ENCODE results near the gene CARMIL3. TPM values are rescaled to one million over a fixed set of nuclear protein-coding genes. Genes with fewer than 3 reads are reported as not detected.

The CARMIL3 gene
- total and polyA plus RNA-seq, 8 donors, result 1.0 to 2.3 (median 1.4) TPM

DNA sequence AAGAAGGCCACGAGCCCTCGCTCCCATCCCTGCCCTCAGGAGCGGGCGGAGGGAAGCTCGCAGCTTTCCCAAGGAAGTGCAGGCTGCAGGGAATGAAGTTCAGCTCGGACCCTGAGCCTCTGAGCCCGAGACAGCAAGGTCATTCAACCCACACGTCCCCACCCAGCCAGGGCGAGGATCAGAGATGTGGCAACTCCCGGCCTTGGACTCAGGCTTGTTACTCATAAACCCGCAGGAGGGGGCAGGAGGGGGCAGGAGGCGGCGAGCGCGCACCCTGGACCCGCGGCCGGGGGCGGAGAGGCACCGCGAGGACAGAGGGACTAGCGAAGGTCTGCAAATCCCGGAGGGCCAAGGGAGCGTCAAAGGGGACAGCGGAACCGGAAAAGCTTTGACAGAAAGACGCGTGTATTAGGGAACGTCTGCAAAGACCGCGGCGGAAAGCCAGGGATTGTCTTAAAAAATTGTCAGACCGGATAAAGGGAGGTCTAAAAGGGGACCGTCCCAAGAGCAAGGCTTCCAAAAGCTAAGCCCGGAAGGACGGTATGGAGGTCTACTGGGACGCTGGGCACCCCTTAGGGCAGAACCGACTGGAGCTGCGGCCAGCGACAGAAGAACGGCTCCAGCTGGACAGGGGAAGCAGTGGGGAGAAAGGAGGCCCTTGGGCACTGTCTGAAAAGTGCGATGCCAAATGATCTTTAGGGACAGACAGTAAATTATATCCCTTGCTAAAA is 62.2 kb downstream of the CARMIL3 start:
- H3K4me3 ChIP-seq, result peak overlapping the region; percentile 60 to 88
- TF ChIP-seq, protein P1, sequence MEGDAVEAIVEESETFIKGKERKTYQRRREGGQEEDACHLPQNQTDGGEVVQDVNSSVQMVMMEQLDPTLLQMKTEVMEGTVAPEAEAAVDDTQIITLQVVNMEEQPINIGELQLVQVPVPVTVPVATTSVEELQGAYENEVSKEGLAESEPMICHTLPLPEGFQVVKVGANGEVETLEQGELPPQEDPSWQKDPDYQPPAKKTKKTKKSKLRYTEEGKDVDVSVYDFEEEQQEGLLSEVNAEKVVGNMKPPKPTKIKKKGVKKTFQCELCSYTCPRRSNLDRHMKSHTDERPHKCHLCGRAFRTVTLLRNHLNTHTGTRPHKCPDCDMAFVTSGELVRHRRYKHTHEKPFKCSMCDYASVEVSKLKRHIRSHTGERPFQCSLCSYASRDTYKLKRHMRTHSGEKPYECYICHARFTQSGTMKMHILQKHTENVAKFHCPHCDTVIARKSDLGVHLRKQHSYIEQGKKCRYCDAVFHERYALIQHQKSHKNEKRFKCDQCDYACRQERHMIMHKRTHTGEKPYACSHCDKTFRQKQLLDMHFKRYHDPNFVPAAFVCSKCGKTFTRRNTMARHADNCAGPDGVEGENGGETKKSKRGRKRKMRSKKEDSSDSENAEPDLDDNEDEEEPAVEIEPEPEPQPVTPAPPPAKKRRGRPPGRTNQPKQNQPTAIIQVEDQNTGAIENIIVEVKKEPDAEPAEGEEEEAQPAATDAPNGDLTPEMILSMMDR (IDR thresholded peaks at IDR 0.05), result no peak
- intact Hi-C loops (cut with DNase I), result no loop called here
- no peaks in the 10 kb centered on the region for H3K27me3 ChIP-seq
- DNase-seq, result peak in 3 of 4 donors; percentile 89 to 94 (median 90)
- peaks cover 0 to 21% of the 10 kb centered on the region in 2 donors for H3K36me3 ChIP-seq
- H3K4me1 ChIP-seq, result peaks cover 6 to 35% of the 10 kb centered on the region in 2 donors
- peak overlapping the region; percentile 99 to 100 for H3K27ac ChIP-seq
- peak; percentile 42 for ATAC-seq
- no peaks in the 10 kb centered on the region for H3K9me3 ChIP-seq

DNA sequence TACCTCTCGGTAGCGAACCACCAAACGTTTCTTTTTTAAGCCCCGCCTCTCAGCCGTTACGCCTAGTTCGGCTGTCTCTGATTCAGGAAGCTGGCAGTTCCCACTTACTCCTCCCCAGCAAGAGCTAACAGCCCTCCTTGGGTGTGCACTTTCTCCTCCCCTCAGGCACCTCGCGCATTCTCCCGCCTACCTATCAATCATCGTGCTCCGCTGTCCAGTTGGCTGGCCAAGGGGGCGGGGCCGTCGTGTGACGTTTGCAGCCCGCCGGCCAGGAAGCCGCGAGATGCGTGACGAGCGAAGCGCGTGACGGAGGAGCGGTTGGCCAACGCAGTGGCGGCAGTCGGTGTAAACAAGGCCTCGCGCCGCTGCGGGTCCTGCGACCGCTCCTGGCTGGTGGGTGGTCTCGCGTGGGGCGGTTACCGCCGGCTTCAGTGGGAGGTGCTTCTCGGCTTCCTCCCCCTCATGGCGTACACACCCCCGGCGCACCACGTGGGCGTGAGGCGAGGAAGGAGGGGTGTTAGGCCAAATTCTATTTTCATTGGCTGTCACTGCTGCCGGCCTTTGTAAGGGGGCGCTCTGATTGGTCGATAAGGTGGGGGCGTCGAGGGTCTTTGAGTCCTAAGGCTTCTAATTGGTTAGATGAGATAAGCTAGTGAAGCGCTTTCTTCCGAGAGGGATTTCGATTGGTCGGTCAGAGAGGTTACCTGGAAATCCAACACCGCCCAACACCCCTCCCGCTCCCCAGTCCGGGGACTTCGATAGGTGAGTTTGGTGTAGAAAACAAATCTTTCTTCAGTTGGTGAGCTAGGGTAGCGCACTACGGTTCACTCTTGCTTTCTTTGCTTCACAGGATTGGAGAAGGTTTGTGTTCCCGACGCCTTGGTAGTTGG is 63.0 kb downstream of the CARMIL3 start, which contains the start of the genes DCAF11 and NRL:
TSS of gene DCAF11 (plus strand) at position 246 of the 890 bp plus-strand sequence. CDS start 818 bp downstream, outside the sequence.
TSS of gene NRL (minus strand) at position 418 of the 890 bp plus-strand sequence. CDS start 32,101 bp downstream, outside the sequence.
- intact Hi-C loops (cut with DNase I), result no loop called here
- no peaks in the 10 kb centered on the region for H3K27me3 ChIP-seq
- TF ChIP-seq, protein P1 (IDR thresholded peaks at IDR 0.05), result no peak
- ATAC-seq (peak; percentile 93), DNase-seq (peak; percentile 97 to 100 (median 99))
- H3K4me1 ChIP-seq, result peaks cover 6 to 30% of the 10 kb centered on the region in 2 donors
- peak within 1 kb of the TSS; percentile 60 to 88 for H3K4me3 ChIP-seq
- peak within 1 kb of the TSS; percentile 99 to 100 for H3K27ac ChIP-seq
- peaks cover 0 to 29% of the 10 kb centered on the region in 2 donors for H3K36me3 ChIP-seq
- H3K9me3 ChIP-seq, result no peaks in the 10 kb centered on the region

DNA sequence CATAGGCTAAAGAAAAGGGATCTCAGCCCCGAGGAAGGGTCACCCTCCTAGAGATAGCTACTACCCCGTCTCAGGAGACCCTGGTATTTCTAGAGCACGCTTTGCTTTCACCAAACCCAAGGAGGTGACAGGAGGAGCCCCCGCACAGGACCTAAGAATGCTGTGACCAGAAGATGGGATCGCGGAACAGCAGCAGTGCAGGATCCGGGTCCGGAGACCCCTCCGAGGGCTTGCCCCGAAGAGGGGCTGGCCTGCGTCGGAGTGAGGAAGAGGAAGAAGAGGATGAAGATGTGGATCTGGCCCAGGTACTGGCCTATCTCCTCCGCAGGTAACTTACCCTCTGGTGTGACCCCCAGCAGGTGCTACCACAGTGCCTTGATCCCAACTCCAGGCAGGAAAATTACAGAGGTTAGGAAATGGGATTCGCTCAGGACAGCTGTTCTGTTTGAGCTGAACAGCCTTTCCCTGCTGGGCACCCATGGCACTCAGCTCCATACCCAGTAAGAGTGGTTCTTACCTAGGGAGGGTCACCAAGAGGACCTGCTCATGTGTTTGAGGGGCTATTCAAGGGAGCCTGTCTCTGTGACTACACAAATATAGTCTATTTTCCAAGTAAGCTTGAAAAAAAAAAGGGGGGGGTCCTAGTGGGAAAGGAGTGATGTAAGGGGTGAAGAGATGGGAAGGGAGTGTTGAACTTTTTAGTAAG is 63.8 kb downstream of the CARMIL3 start:
- DNase-seq, result peak in 1 of 4 donors; percentile 72
- H3K4me3 ChIP-seq, result peak overlapping the region; percentile 60 to 88
- peaks cover 6 to 29% of the 10 kb centered on the region in 2 donors for H3K4me1 ChIP-seq
- peak overlapping the region; percentile 99 to 100 for H3K27ac ChIP-seq
- peaks cover 0 to 37% of the 10 kb centered on the region in 2 donors for H3K36me3 ChIP-seq
- ATAC-seq, result no peak
- intact Hi-C loops (cut with DNase I), result no loop called here
- no peaks in the 10 kb centered on the region for H3K27me3 ChIP-seq
- TF ChIP-seq, protein P1 (IDR thresholded peaks at IDR 0.05), result no peak
- no peaks in the 10 kb centered on the region for H3K9me3 ChIP-seq

DNA sequence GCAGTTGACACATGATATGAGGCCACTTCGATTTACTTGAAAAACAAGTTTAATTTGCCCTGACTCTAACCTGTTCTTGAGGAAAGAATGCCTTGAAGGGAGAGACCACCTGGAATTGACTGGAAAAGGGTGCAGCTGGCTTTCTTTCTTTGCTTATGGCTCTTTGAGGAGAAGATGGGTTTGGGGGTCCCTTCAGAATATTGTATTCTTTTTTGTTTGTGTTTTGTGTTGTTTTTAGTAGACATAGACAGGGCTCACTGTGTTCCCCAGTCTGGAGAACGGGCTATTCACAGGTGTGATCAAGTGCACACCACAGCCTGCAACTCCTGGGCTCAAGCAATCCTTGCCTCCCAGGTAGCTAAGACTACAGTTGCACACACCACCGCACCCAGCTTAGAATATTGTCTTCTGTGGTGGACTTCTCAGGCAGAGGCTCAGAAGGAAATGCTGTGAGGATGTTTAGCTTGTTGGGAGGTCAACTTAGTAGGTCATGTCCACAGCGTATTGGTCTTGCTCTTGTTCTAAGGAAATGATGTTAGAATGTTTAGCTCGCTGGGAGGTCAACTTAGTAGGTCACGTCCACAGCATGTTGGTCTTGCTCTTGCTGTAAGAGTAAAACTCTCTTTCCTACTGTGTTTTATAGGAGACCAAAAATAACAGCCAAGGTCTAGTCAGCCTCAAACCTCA is 64.5 kb downstream of the CARMIL3 start:
- DNase-seq, result no peak
- intact Hi-C loops (cut with DNase I), result no loop called here
- H3K36me3 ChIP-seq, result peaks cover 0 to 44% of the 10 kb centered on the region in 2 donors
- no peak for ATAC-seq
- H3K9me3 ChIP-seq, result no peaks in the 10 kb centered on the region
- no peaks in the 10 kb centered on the region for H3K27me3 ChIP-seq
- H3K27ac ChIP-seq, result no peak overlapping the region
- H3K4me3 ChIP-seq, result peak overlapping the region; percentile 60 to 88
- TF ChIP-seq, protein P1 (IDR thresholded peaks at IDR 0.05), result no peak
- H3K4me1 ChIP-seq, result peaks cover 6 to 28% of the 10 kb centered on the region in 2 donors

All from left lung (tissue), 10 donors.